PFSK-1 (cell line): ENCODE data around the gene SATB2.

ENCODE experiments used
- FOXP2 ChIP-seq: optimal IDR thresholded peaks from 2 replicates; pipeline ENCODE3; 2011; ENCODE audit warnings: borderline replicate concordance, control low read depth, inconsistent platforms; ENCODE audit not compliant: insufficient read depth; ENCODE audit errors: extremely low read length, extremely low read depth
- REST ChIP-seq, 2 experiments: IDR thresholded peaks; 2 replicates each; pipeline versions ENCODE4 v1.6.1 to v1.8.0; 2011 to 2012; ENCODE audit warnings: low read depth in 2 of 2, low read length in 2 of 2, control low read depth in 1 of 2, inconsistent platforms in 1 of 2, mild to moderate bottlenecking in 1 of 2, moderate library complexity in 1 of 2; ENCODE audit not compliant: insufficient read depth in 1 of 2
- SIN3A ChIP-seq: IDR thresholded peaks from 2 replicates; pipeline ENCODE4 v1.6.1; 2012; ENCODE audit warnings: mild to moderate bottlenecking, low read length, moderate library complexity, borderline replicate concordance; ENCODE audit not compliant: insufficient read depth
- TAF1 ChIP-seq: IDR thresholded peaks from 2 replicates; pipeline ENCODE4 v1.6.1; 2012; ENCODE audit warnings: low read length, control low read depth, borderline replicate concordance; ENCODE audit not compliant: insufficient read depth

GRCh38 chr2:199468561-199469513 is 11.1 kb upstream of the SATB2 start:
- TF ChIP-seq REST (IDR thresholded peaks at IDR 0.05; ENCODE audit: insufficient read depth in 1 of 2, low read depth in 2 of 2, low read length in 2 of 2), result no peak
- no peak for TF ChIP-seq SIN3A
- TF ChIP-seq TAF1, result no peak
- TF ChIP-seq FOXP2, result no peak
